Transverse colon (tissue), 4 donors: ENCODE measurements around the gene CCT2.

Experiments
- EP300 ChIP-seq: sonication (generic); formaldehyde crosslinking; IDR thresholded peaks from one replicate; pipeline ENCODE4 v1.6.1; 2017; ENCODE audit warnings: antibody characterized with exemption, low read depth
- POLR2A ChIP-seq: fragments of 450-650 bp; IDR thresholded peaks from one replicate; pipeline ENCODE4 v1.6.1; 2016; ENCODE audit warnings: antibody characterized with exemption, mild to moderate bottlenecking, moderate library complexity
- POLR2AphosphoS5 ChIP-seq, 3 donors: sonication (generic); formaldehyde crosslinking; IDR thresholded peaks; one replicate each; pipeline ENCODE4 v1.6.1; 2016; ENCODE audit warnings: antibody characterized with exemption in 3 of 3
- TF ChIP-seq, protein P1 (sequence below), 5 experiments: fragments of 200-600 bp in 3 of 5; fragments of 450-650 bp in 2 of 5; sonication (generic) in 3 of 5; IDR thresholded peaks; 1 replicate in 2 of 5; 2 replicates in 3 of 5; pipeline ENCODE4 v1.5.1; 2016 to 2017; ENCODE audit warnings: antibody characterized with exemption in 5 of 5, inconsistent platforms in 3 of 5, mild to moderate bottlenecking in 2 of 5, moderate library complexity in 1 of 5

DNA sequence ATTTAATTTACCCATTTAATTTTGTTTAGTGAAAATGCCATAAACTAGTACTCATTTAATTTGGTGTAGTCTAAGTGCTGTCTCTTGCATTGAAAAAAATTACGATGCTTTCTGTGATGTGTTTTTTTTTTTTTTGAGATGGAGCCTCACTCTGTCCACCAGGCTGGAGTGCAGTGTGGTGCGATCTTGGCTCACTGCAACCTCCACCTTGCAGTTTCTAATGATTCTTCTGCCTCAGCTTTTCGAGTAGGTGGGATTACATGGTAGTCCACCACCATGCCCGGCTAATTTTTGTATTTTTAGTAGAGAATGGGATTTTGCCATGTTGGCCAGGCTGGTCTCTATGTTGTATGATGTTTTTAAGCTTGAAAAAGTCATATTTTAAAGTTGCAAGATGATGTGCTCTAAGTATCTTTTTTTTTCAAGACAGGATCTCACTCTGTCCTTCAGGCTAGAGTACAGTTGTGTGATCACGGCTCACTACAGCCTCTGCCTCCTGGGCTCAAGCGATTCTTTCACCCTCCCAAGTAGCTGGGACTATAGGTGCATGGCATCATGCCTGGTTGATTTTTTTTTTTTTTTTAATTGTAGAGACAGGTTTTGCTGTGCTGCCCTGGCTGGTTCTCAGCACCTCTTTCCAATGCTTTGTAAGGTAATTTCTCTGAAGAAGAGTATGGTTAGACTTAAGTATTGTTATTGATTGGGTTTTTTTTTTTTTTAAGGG, 16.9 kb downstream of the CCT2 start:
- TF ChIP-seq, protein P1, sequence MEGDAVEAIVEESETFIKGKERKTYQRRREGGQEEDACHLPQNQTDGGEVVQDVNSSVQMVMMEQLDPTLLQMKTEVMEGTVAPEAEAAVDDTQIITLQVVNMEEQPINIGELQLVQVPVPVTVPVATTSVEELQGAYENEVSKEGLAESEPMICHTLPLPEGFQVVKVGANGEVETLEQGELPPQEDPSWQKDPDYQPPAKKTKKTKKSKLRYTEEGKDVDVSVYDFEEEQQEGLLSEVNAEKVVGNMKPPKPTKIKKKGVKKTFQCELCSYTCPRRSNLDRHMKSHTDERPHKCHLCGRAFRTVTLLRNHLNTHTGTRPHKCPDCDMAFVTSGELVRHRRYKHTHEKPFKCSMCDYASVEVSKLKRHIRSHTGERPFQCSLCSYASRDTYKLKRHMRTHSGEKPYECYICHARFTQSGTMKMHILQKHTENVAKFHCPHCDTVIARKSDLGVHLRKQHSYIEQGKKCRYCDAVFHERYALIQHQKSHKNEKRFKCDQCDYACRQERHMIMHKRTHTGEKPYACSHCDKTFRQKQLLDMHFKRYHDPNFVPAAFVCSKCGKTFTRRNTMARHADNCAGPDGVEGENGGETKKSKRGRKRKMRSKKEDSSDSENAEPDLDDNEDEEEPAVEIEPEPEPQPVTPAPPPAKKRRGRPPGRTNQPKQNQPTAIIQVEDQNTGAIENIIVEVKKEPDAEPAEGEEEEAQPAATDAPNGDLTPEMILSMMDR (IDR thresholded peaks at IDR 0.05) = no peak
- TF ChIP-seq POLR2A (no peak), POLR2AphosphoS5 (IDR thresholded peaks at IDR 0.05) (no peak), EP300 (no peak)
